ENCODE results near the gene RSPH9.

The RSPH9 gene

DNA sequence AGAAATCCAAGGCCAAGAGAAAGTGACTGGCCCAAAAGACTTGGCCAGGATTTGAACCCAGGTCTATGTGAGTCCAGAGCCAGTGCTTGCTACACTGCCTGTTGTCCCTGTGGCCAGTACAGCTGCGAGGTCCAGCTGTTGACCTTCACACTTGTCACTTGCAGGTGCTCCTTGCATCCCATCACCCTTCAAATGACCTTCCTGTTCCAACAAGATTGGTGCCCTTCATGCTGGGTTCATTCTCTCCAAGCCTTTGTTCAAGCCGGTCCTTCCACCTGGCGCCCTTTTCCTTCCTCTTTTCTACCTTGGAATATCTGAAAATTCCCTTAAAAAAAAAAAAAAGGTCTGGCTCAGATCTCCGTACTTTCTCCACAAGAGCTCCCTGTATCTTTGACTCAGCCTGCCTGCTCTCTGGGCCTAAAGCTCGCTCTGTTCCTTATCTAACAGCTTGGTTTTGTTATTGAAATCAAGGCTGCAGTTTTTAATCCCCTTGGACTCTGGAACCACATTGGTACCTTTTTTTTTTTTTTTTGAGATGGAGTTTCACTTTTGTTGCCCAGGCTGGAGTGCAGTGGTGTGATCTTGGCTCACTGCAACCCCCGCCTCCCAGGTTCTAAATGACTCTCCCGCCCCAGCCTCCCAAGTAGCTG lies 64.9 kb downstream of the RSPH9 start:
- TF ChIP-seq, protein P1, sequence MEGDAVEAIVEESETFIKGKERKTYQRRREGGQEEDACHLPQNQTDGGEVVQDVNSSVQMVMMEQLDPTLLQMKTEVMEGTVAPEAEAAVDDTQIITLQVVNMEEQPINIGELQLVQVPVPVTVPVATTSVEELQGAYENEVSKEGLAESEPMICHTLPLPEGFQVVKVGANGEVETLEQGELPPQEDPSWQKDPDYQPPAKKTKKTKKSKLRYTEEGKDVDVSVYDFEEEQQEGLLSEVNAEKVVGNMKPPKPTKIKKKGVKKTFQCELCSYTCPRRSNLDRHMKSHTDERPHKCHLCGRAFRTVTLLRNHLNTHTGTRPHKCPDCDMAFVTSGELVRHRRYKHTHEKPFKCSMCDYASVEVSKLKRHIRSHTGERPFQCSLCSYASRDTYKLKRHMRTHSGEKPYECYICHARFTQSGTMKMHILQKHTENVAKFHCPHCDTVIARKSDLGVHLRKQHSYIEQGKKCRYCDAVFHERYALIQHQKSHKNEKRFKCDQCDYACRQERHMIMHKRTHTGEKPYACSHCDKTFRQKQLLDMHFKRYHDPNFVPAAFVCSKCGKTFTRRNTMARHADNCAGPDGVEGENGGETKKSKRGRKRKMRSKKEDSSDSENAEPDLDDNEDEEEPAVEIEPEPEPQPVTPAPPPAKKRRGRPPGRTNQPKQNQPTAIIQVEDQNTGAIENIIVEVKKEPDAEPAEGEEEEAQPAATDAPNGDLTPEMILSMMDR (IDR thresholded peaks at IDR 0.05; ENCODE audit: borderline replicate concordance, insufficient read depth, low read depth, low read length): no peak
- H3K4me3 ChIP-seq (ENCODE audit: low read depth, low read length): no peak overlapping the region

DNA sequence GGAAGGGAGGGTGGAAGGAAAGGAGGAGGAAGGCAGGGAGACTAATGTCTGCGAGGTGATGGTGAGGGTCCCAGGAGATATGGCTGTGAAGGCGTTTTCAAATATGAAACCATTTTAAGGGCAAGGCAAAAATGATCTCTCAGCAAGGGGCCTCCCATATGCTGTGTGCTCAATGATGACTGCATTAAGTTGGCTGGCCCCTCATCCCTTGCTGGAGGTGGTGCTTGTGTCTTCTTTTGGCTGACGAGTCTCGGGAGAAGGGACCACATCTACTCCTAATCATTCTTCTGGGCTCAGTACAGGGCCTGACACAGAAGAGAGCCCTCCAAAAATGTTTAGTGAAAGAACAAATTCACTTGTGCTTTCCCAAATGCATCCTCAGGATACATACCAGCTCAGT lies 65.7 kb downstream of the RSPH9 start:
- no peak overlapping the region for H3K4me3 ChIP-seq (ENCODE audit: low read depth, low read length)
- TF ChIP-seq, protein P1 (IDR thresholded peaks at IDR 0.05; ENCODE audit: borderline replicate concordance, insufficient read depth, low read depth, low read length): no peak

DNA sequence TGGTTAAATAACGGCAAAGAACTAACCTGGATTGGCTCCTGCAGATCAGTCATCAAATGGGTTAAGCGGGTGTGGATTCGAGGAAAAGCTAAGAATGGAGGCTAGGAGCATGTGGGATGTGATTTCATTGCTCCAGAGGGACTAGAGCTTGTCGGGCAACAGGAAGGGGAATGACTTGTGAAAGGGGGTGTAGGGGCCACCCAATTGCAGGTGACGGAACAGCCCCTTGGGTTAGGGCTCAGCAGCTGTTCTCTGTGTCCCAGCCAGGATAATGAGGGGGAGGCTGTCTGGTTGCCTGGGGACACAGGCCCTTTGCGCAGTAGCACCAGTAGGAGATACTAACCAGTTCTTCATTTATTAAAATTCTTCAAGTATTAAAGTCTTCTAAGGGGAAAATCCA lies 67.7 kb downstream of the RSPH9 start:
- TF ChIP-seq, protein P1 (IDR thresholded peaks at IDR 0.05; ENCODE audit: borderline replicate concordance, insufficient read depth, low read depth, low read length): no peak
- H3K4me3 ChIP-seq (ENCODE audit: low read depth, low read length): no peak overlapping the region

DNA sequence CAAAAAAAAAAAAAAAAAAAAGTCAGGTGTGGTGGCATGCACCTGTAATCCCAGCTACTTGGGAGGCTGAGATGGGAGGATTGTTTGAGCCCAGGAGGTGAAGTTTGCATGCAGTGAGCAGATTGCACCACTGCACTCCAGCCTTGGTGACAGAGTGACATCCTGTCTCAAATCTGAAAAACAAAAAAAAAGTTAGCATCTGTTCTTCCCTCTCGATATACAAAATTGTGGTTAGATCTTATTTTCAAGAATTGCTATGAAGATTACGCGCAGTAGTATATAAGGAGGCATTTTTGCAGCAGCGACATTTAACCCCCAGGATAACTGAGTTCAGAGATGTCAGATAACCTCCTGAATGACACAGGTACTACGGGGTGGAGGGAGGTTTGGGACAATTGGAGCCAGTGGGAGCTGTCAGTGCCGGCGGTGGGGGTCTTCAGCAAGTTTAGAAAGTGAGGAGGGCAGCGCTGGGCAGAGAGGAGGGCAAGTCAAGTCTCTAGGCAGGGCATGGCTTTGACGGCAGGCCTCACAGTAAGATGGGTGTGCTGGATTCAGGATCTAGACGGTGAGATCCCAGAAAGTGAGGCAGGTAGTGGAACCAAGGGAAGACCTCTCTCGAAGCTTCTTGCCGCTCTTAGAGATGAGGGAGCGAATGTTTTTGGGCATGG lies 68.9 kb downstream of the RSPH9 start:
- no peak overlapping the region for H3K4me3 ChIP-seq (ENCODE audit: low read depth, low read length)
- TF ChIP-seq, protein P1 (IDR thresholded peaks at IDR 0.05; ENCODE audit: borderline replicate concordance, insufficient read depth, low read depth, low read length): no peak

DNA sequence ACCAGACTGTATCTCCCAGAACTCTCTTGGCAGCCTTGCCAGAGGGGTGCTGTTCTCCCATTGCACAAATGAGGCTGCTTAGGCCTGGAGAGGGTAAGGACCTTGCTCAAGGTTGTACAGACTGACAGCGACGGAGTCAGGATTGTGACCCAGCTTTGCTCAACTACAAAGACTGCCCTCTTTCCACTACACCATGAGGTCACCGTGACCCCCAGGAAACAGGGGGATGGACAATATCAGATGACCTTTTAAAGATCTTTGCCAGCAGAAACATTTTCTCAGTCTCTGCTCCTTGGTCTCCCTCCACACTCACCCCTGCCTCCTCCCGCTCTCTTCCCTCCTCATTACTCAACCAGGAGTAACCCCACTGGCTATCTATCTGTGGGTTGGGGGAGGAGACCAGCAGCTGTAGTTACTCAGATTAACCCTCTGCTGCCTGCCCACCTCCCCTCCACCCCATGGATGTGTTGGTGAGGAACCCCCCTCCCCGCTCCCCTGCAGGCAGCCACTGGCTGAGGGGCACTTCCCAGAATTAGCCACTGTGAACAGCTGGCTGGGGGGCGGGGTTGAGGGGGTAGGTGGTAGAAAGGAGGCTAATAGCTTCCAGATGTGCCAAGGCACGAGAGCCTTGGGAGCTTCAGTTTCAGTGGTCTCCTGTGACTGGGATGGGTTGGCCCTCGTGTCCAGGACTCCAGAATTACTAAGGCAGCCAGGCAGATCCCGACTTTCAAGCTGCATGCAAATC lies 69.6 kb downstream of the RSPH9 start:
- TF ChIP-seq, protein P1 (IDR thresholded peaks at IDR 0.05; ENCODE audit: borderline replicate concordance, insufficient read depth, low read depth, low read length): no peak
- H3K4me3 ChIP-seq (ENCODE audit: low read depth, low read length): no peak overlapping the region

DNA sequence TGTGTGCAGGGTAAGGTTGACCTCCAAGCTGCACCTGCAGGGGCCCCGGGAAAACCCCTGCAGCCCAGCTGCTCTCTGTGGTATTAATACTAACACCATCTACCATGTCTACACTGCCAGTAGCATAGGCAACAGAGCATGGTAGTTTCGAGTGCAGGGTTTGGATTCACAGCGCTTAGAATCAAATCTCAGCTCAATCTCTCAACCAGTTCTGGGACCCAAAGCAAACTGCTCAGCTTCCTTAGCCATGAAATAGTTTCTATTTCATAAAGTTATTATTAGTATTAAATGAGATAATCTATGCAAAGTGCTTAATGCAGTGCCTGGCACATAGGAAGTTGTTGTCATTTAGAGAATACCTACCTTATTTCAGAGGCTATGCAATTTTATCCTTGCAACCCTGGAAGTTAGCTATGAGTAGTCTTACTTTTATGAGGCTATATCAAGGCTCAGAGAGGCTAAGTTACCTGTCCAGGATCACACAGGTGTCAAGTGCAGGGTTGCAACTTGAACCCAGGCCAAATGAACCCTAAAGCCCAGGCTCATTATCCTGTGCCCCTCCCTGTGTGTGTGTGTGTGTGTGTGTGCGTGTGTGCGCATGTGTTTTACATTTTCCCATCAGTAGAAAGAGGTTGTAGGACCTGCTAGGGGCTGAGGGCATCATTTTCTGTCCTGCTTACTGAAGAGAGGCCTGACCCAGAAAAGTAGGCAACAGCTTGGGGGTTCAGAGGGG lies 70.4 kb downstream of the RSPH9 start:
- H3K4me3 ChIP-seq (ENCODE audit: low read depth, low read length): no peak overlapping the region
- TF ChIP-seq, protein P1 (IDR thresholded peaks at IDR 0.05; ENCODE audit: borderline replicate concordance, insufficient read depth, low read depth, low read length): no peak

All from GM12875 (cell line).